ENCODE measurements around the gene SUMF1. TPM values are rescaled to one million over a fixed set of nuclear protein-coding genes. Genes with fewer than 3 reads are reported as not detected.

Gene SUMF1
- total RNA-seq, 1 donor from 2014 or later, result 17.5 TPM

DNA sequence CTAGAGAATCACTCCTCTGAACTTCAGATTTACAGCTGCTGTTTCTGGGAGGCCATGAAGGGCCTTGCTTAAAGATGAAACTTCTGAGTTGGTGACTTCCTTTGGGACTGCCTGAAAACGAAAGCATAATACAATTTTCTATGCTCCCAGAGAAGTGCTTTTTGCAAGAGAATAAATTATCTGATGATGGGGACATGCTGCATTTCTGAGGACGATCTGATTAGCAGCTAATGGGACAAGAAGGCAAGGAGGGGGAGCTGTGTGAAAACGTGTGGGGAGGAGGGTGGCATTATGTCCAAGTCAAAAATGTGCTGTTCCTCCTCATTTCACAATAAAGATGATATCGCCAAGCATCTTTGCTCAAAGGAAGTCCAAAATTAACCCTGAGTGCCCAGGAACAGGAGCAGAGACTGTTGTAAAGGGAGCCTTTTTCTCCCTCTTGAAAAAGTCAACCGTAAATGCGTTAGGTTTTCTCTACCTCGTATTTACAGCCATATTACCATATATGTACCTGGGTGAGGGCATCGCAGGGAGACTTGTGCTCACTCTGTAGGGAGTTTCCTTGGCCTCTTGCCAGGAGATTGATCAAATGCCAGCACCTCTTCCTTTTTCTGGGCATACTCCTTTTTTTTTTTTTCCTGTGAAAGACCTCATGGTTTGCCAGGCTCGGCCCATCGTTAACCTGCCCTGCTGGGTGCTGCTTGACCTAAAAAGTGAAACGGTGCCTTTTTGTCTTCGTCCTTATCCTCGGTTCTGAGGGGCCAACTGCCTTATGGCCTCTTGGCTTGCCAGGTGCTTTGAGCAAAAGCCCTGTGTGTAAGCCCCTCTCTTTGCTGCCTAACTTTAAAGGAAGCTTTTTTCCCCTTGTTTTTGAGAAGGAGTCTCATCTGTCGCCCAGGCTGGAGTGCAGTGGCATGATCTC lies 37.5 kb upstream of the SUMF1 start:
- TF ChIP-seq, protein P1, sequence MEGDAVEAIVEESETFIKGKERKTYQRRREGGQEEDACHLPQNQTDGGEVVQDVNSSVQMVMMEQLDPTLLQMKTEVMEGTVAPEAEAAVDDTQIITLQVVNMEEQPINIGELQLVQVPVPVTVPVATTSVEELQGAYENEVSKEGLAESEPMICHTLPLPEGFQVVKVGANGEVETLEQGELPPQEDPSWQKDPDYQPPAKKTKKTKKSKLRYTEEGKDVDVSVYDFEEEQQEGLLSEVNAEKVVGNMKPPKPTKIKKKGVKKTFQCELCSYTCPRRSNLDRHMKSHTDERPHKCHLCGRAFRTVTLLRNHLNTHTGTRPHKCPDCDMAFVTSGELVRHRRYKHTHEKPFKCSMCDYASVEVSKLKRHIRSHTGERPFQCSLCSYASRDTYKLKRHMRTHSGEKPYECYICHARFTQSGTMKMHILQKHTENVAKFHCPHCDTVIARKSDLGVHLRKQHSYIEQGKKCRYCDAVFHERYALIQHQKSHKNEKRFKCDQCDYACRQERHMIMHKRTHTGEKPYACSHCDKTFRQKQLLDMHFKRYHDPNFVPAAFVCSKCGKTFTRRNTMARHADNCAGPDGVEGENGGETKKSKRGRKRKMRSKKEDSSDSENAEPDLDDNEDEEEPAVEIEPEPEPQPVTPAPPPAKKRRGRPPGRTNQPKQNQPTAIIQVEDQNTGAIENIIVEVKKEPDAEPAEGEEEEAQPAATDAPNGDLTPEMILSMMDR (IDR thresholded peaks at IDR 0.05; ENCODE audit: unreplicated experiment), result no peak
- H3K27ac Mint-ChIP-seq (ENCODE audit: unreplicated experiment), result no peak overlapping the region
- H3K36me3 Mint-ChIP-seq (ENCODE audit: low read depth, unreplicated experiment), result peaks cover 6% of the 10 kb centered on the region
- peaks cover 16% of the 10 kb centered on the region for H3K4me1 Mint-ChIP-seq (ENCODE audit: unreplicated experiment)
- no peaks in the 10 kb centered on the region for H3K9me3 Mint-ChIP-seq (ENCODE audit: unreplicated experiment)
- no peaks in the 10 kb centered on the region for H3K27me3 Mint-ChIP-seq (ENCODE audit: unreplicated experiment)
- DNase-seq (ENCODE audit: low spot score), result no peak
- H3K4me3 Mint-ChIP-seq (ENCODE audit: unreplicated experiment), result no peak overlapping the region

DNA sequence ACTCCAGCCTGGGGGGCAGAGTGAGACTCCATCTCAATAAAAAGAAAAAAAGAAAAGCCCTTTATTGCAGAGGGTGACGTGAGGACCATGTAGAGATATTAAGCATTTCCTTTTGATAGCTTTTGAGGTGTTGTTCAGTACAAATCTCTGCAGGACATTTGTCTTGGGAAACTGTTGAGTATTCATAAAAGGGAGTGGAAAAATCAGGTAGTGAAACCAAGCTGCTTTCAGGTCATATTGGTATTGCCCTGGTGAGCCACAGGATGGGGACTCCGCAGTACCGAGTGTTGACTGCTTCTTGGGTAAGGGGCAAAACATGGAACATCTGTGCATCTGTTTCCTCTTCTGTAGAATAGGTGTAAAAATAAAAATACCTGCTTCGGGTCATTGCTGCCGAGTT lies 36.0 kb upstream of the SUMF1 start:
- H3K27me3 Mint-ChIP-seq (ENCODE audit: unreplicated experiment), result no peaks in the 10 kb centered on the region

DNA sequence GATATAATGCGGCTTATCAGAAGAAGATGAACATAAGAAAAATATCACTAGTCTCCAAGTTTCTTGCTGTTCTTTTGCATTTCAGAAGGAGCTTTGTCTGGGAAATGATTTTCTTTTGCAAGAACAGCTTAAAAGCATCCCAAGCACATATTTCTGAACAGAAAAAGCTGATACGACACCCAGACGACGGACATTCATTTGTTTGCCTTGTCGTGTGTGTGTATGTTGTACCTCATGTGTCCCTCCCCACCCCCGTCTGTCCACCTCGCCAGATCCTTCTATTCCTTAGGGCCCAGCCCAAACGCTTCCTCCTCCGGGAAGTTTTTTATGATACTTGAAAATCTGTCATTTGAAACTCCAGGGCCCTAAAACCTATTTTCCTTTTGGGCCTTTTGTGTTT lies 34.9 kb upstream of the SUMF1 start:
- TF ChIP-seq, protein P1 (IDR thresholded peaks at IDR 0.05; ENCODE audit: unreplicated experiment), result no peak
- peaks cover 13% of the 10 kb centered on the region for H3K4me1 Mint-ChIP-seq (ENCODE audit: unreplicated experiment)
- H3K27ac Mint-ChIP-seq (ENCODE audit: unreplicated experiment), result no peak overlapping the region

More for the DNA sequence above, 36.0 kb upstream of the SUMF1 start:
- Mint-ChIP-seq H3K27ac (ENCODE audit: unreplicated experiment) (no peak overlapping the region), H3K4me1 (ENCODE audit: unreplicated experiment) (peaks cover 16% of the 10 kb centered on the region), H3K4me3 (ENCODE audit: unreplicated experiment) (no peak overlapping the region), H3K9me3 (ENCODE audit: unreplicated experiment) (no peaks in the 10 kb centered on the region), H3K36me3 (ENCODE audit: low read depth, unreplicated experiment) (peaks cover 6% of the 10 kb centered on the region)
- no peak for DNase-seq (ENCODE audit: low spot score)
- TF ChIP-seq, protein P1 (IDR thresholded peaks at IDR 0.05; ENCODE audit: unreplicated experiment), result no peak

DNA sequence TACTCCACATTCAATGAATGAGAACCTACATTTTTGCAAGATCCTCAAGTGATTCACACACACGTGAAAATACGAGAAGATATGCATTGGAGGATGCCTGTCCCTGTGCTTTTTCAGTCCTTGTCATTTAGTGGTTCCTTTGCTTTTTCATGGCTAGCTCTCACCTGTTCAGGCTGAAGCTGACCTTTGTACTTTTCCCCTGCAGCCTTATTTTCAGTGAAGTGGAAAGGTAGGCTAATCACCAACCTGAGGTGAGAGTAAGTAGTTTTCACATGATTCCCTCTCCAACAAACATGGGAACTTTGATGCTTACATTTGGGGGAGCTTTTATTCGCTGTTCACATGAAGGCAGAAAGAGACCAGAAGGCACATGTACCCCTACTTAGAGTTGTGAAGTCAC lies 34.4 kb upstream of the SUMF1 start:
- Mint-ChIP-seq H3K27ac (ENCODE audit: unreplicated experiment) (no peak overlapping the region), H3K27me3 (ENCODE audit: unreplicated experiment) (peaks cover 1% of the 10 kb centered on the region), H3K9me3 (ENCODE audit: unreplicated experiment) (no peaks in the 10 kb centered on the region), H3K4me3 (ENCODE audit: unreplicated experiment) (no peak overlapping the region), H3K36me3 (ENCODE audit: low read depth, unreplicated experiment) (peaks cover 7% of the 10 kb centered on the region), H3K4me1 (ENCODE audit: unreplicated experiment) (peaks cover 16% of the 10 kb centered on the region)
- no peak for DNase-seq (ENCODE audit: low spot score)
- TF ChIP-seq, protein P1 (IDR thresholded peaks at IDR 0.05; ENCODE audit: unreplicated experiment), result no peak

More for the DNA sequence above, 34.9 kb upstream of the SUMF1 start:
- no peaks in the 10 kb centered on the region for H3K9me3 Mint-ChIP-seq (ENCODE audit: unreplicated experiment)
- no peaks in the 10 kb centered on the region for H3K27me3 Mint-ChIP-seq (ENCODE audit: unreplicated experiment)
- no peak overlapping the region for H3K4me3 Mint-ChIP-seq (ENCODE audit: unreplicated experiment)
- H3K36me3 Mint-ChIP-seq (ENCODE audit: low read depth, unreplicated experiment), result peaks cover 6% of the 10 kb centered on the region
- no peak for DNase-seq (ENCODE audit: low spot score)

DNA sequence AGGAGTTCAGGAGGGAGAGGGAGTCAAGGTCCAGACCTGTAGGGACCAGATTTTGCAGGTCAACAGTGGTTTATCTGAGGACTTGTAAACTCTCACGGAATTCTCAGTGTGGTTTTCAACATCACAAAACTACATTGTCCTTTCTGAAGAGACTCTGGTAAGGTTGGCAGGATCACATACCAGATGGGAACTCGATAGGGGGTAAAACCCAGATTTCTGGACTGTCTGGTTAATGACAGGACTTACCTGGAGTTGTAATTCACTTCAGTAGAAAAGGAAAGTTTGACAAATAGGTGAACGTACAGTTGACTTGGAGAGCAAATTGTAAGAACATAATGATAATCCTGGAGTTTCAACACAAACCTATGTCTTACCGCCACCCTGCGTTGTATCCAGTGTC lies 31.4 kb upstream of the SUMF1 start:
- peaks cover 9% of the 10 kb centered on the region for H3K36me3 Mint-ChIP-seq (ENCODE audit: low read depth, unreplicated experiment)
- H3K9me3 Mint-ChIP-seq (ENCODE audit: unreplicated experiment), result no peaks in the 10 kb centered on the region
- no peak overlapping the region for H3K27ac Mint-ChIP-seq (ENCODE audit: unreplicated experiment)
- no peak for DNase-seq (ENCODE audit: low spot score)
- TF ChIP-seq, protein P1 (IDR thresholded peaks at IDR 0.05; ENCODE audit: unreplicated experiment), result no peak
- H3K27me3 Mint-ChIP-seq (ENCODE audit: unreplicated experiment), result peaks cover 5% of the 10 kb centered on the region
- peaks cover 30% of the 10 kb centered on the region for H3K4me1 Mint-ChIP-seq (ENCODE audit: unreplicated experiment)
- H3K4me3 Mint-ChIP-seq (ENCODE audit: unreplicated experiment), result no peak overlapping the region

All from endothelial cell (in vitro differentiated cells).